Peyer's patch (tissue), 4 donors: ENCODE measurements around the gene SGK2. TPM values are rescaled to one million over a fixed set of nuclear protein-coding genes. Genes with fewer than 3 reads are reported as not detected.

Source experiments
- DNase-seq, 3 donors: peaks; one replicate each; pipeline ENCODE4 v3.0.0-alpha.2; 2017 to 2019
- H3K27ac ChIP-seq, 4 donors: fragments of 200-600 bp; sonication (generic); one replicate each; pipeline ENCODE4 v1.5.1; 2016 to 2019
- H3K27me3 ChIP-seq, 2 donors: fragments of 200-600 bp; sonication (generic); one replicate each; pipeline ENCODE4 v1.5.1; 2019
- H3K36me3 ChIP-seq, 3 donors: fragments of 200-600 bp; sonication (generic); one replicate each; pipeline ENCODE4 v1.5.1; 2016 to 2019
- H3K4me1 ChIP-seq, 4 donors: fragments of 200-600 bp; sonication (generic); one replicate each; pipeline ENCODE4 v1.5.1; 2016 to 2019
- H3K4me3 ChIP-seq, 4 donors: fragments of 200-600 bp; sonication (generic); 1 replicate in 3 of 4; 2 replicates in 1 of 4; pipeline ENCODE4 v1.5.1; 2016 to 2019; ENCODE audit warnings: mild to moderate bottlenecking in 1 of 4
- H3K9me3 ChIP-seq, 4 donors: fragments of 200-600 bp; sonication (generic); one replicate each; pipeline ENCODE4 v1.5.1; 2016 to 2019; ENCODE audit warnings: mild to moderate bottlenecking in 1 of 4
- CTCF ChIP-seq, 6 experiments: fragments of 450-650 bp in 4 of 6; fragments of 200-600 bp in 2 of 6; sonication (generic) in 1 of 6; IDR thresholded peaks; one replicate each; pipeline ENCODE4 v1.5.1; 2017 to 2019; ENCODE audit warnings: antibody characterized with exemption in 6 of 6, mild to moderate bottlenecking in 3 of 6, moderate library complexity in 1 of 6
- POLR2A ChIP-seq, 2 donors: fragments of 450-650 bp; IDR thresholded peaks; one replicate each; pipeline ENCODE4 v1.5.1; 2017; ENCODE audit warnings: antibody characterized with exemption in 2 of 2, mild to moderate bottlenecking in 2 of 2, moderate library complexity in 2 of 2
- total RNA-seq, 4 donors: library from RNA; depleted of rRNA; stranded (reverse); fragments of >200 nt; gene quantifications; one replicate each; pipeline ENCODE4 v1.1.0, GENCODE V29; 2016

Gene SGK2
- total RNA-seq, 4 donors from 2014 or later: 64.4 to 160 (median 115) TPM

- no peak for TF ChIP-seq CTCF (IDR thresholded peaks at IDR 0.05)
- no peak for TF ChIP-seq POLR2A (IDR thresholded peaks at IDR 0.05)
- Histone ChIP-seq H3K27ac (no peak overlapping the region), H3K4me3 (no peak overlapping the region), H3K4me1 (no peaks in the 10 kb centered on the region), H3K36me3 (peaks cover 0 to 10% (median 0%) of the 10 kb centered on the region in 3 donors), H3K27me3 (no peaks in the 10 kb centered on the region), H3K9me3 (no peaks in the 10 kb centered on the region)
- no peak for DNase-seq
Measured at GRCh38 chr20:43631598-43631997, 72.8 kb downstream of the SGK2 start.

Other genes with a start within 250 kb of the SGK2 start
- 100 to 1,000 TPM in 2 of 4 donors, 10 to 100 TPM in 2; 64.2 to 111 (median 87.3) TPM for gene SRSF6, start 101.1 kb upstream of the SGK2 start, total RNA-seq
- 10 to 100 TPM; 18.0 to 37.4 (median 31.2) TPM for gene L3MBTL1, start 51.3 kb upstream of the SGK2 start, total RNA-seq
- 10 to 100 TPM; 15.7 to 30.8 (median 17.0) TPM for gene IFT52, start 31.9 kb downstream of the SGK2 start, total RNA-seq
- 10 to 100 TPM in 1 of 4 donors, 1 to 10 TPM in 3; 1.5 to 27.2 (median 2.6) TPM for gene MYBL2, start 108.1 kb downstream of the SGK2 start, total RNA-seq
- not detected for gene GTSF1L, start 168.0 kb downstream of the SGK2 start, total RNA-seq